Ishikawa (cell line): Measurements from ENCODE around the gene SRP14.

ENCODE experiments used
- CEBPB ChIP-seq: IDR thresholded peaks from 2 replicates; pipeline ENCODE4 v1.6.1; 2012
- CREB1 ChIP-seq: IDR thresholded peaks from 2 replicates; pipeline ENCODE4 v1.6.1; 2012; ENCODE audit warnings: low read depth
- EGR1 ChIP-seq: IDR thresholded peaks from 2 replicates; pipeline ENCODE4 v1.6.1; 2012
- EP300 ChIP-seq: IDR thresholded peaks from 2 replicates; pipeline ENCODE4 v1.6.1; 2012; ENCODE audit warnings: borderline replicate concordance
- FOXM1 ChIP-seq: IDR thresholded peaks from 2 replicates; pipeline ENCODE4 v1.6.1; 2012; ENCODE audit warnings: low read depth, borderline replicate concordance
- NFIC ChIP-seq: IDR thresholded peaks from 2 replicates; pipeline ENCODE4 v1.6.1; 2012
- RAD21 ChIP-seq: IDR thresholded peaks from 2 replicates; pipeline ENCODE4 v1.6.1; 2012; ENCODE audit warnings: low read depth
- TAF1 ChIP-seq: IDR thresholded peaks from 2 replicates; pipeline ENCODE4 v1.6.1; 2012; ENCODE audit warnings: low read depth, mild to moderate bottlenecking
- TCF12 ChIP-seq: IDR thresholded peaks from 2 replicates; pipeline ENCODE4 v1.6.1; 2012; ENCODE audit warnings: low read depth
- TEAD4 ChIP-seq: IDR thresholded peaks from 2 replicates; pipeline ENCODE4 v1.6.1; 2012
- YY1 ChIP-seq: IDR thresholded peaks from 2 replicates; pipeline ENCODE4 v1.6.1; 2012; ENCODE audit warnings: low read depth
- ZBTB7A ChIP-seq: IDR thresholded peaks from 2 replicates; pipeline ENCODE4 v1.6.1; 2012; ENCODE audit warnings: low read depth
- TF ChIP-seq, protein P1 (sequence below): IDR thresholded peaks from 2 replicates; pipeline ENCODE4 v1.6.1; 2012
- TF ChIP-seq, protein P2 (sequence below): IDR thresholded peaks from 2 replicates; pipeline ENCODE4 v1.6.1; 2012; ENCODE audit warnings: low read depth, mild to moderate bottlenecking
- TF ChIP-seq, protein P3 (sequence below): IDR thresholded peaks from 2 replicates; pipeline ENCODE4 v1.6.1; 2012

The SRP14 gene

DNA sequence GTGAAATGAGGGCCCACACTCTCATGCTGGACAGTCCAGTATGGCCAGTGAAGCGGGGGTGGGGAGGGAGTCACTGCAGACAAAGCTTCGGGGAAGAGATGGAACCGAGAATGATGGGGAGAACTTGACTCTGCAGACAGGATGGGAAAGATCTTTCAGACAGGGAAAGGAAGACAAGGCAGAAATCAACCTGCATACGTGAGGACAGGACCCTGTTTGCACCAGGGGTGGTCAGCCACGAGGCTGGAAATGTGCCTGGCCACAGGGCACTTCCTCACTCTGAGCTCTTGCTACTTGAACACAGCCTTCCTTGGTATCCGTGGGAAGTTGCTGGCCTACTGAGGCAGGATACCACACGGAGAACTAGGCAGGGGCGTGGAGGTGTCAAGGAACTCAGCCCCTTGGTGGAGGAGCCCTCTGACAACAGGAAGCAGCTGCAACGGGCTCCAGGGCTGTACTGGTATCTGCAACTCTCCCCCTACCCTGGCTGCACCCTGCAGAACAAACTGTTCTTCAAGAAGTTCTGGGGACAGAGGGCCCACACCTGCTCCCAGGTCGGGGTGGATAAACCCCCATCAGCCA, 9.3 kb upstream of the SRP14 start:
- TF ChIP-seq EP300 = no peak

DNA sequence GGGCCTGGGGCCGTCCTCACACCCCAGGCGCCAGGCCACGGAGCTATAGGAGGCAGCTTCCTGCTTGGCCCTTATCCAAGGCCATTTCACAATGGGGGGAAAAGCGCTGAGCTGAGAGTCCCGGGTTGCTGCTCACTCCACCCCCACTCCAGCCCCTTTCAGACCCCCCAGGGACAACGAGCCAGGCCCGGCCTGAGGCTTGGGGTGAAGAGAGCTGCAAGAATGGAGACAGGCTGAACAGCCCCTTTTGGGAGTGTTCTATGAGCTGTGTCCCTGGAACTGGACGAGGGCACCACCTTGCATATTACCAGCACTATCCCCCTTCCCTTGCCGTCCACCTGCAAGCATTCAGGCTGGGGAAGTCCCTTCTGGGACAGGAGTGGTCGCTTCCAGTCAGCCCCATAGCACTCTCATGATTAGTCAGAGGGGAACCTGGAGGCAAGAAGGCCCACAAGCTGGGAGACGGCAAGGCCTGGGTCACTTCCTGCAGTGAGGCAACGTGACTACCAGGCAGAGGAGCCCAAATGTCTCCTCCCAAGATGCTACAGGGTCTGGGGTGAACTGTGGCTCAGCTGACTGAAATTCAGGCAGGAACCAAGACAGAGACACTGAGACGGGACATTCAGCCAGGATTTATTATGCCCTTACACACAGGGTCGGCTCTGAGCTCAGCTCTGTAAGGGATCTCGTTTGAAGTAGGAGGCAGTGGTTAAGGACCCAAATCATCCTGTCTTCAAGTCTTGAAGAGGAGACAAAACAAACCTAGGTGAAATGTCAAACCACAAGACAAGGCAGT, 8.6 kb upstream of the SRP14 start:
- TF ChIP-seq ZBTB7A = no peak
- TF ChIP-seq, protein P1, sequence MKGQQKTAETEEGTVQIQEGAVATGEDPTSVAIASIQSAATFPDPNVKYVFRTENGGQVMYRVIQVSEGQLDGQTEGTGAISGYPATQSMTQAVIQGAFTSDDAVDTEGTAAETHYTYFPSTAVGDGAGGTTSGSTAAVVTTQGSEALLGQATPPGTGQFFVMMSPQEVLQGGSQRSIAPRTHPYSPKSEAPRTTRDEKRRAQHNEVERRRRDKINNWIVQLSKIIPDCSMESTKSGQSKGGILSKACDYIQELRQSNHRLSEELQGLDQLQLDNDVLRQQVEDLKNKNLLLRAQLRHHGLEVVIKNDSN = no peak
- no peak for TF ChIP-seq EGR1
- peak; percentile 80 for TF ChIP-seq CEBPB
- TF ChIP-seq TCF12 = peak; percentile 17; the same call in 1 of the 2 replicates
- peak; percentile 86 for TF ChIP-seq NFIC
- no peak for TF ChIP-seq CREB1
- peak; percentile 25; the same call in 1 of the 2 replicates for TF ChIP-seq EP300

DNA sequence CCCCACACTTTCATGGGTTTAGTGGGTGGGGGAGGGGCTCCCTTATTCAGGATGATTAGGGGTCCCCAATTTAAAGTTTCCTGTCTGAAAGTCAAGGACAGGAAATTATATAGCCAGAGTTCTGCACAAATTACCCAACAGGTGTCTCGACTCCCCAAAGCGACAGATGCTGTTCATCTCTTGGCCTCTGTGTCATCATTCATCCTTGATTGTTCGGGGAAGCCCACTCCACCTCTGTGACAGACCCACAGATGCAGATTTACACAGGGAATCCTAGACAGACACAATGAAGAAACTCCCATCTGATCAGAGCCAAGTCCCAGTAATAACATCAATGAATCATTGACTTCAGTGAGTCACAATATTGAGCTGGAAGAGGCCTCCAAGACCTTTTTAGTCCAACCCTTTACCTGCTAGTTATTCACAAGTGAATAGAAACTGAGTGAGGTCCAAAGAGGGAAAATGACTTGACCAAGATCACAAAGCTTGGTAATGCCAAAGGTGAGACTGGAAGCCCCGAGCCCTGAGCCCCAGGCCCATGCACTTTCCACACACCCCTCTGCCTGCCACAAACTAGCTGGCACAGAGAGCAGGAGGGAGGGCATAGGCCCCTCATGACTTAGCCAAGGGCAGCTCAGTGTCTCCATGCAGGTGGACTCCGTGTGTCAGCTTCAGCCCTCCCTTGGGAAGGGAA, 7.9 kb upstream of the SRP14 start:
- TF ChIP-seq YY1 (no peak), FOXM1 (no peak), ZBTB7A (no peak), CREB1 (no peak), TCF12 (no peak), TAF1 (no peak), CEBPB (no peak), RAD21 (no peak)
- TF ChIP-seq, protein P1 = no peak
- TF ChIP-seq, protein P2, sequence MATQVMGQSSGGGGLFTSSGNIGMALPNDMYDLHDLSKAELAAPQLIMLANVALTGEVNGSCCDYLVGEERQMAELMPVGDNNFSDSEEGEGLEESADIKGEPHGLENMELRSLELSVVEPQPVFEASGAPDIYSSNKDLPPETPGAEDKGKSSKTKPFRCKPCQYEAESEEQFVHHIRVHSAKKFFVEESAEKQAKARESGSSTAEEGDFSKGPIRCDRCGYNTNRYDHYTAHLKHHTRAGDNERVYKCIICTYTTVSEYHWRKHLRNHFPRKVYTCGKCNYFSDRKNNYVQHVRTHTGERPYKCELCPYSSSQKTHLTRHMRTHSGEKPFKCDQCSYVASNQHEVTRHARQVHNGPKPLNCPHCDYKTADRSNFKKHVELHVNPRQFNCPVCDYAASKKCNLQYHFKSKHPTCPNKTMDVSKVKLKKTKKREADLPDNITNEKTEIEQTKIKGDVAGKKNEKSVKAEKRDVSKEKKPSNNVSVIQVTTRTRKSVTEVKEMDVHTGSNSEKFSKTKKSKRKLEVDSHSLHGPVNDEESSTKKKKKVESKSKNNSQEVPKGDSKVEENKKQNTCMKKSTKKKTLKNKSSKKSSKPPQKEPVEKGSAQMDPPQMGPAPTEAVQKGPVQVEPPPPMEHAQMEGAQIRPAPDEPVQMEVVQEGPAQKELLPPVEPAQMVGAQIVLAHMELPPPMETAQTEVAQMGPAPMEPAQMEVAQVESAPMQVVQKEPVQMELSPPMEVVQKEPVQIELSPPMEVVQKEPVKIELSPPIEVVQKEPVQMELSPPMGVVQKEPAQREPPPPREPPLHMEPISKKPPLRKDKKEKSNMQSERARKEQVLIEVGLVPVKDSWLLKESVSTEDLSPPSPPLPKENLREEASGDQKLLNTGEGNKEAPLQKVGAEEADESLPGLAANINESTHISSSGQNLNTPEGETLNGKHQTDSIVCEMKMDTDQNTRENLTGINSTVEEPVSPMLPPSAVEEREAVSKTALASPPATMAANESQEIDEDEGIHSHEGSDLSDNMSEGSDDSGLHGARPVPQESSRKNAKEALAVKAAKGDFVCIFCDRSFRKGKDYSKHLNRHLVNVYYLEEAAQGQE = no peak

DNA sequence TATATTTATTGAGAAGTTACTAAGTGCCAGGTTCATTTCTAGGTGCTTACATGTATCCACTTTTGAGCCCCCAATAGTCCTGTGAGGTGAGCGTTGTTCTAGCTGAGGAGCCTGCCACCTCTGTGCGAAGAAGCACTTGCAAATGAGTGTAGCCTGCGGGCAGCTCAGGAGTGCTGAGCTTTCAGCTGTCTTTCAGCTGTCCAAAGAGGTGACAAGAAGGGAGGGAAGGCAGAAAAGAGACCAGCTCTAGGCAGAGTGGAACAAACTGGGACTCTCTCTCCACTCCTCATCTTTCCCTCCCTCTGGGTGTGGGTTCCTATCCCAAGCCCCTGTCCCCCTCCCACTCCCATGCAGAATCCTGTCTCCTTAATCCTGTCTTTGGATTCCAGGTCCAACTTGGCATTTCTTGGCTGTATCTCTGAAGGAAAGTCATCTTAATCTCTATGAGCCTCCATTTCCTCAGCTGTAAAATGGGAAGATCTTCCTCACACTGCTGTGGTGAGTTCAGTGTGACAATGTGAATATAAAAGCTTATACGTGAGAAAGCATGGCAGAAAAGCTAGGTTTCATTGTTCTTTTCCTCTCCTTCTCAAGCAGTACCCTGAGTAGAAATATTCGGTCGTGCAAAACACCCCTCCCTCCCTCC, 6.7 kb upstream of the SRP14 start:
- TF ChIP-seq, protein P2 = no peak
- TF ChIP-seq, protein P3, sequence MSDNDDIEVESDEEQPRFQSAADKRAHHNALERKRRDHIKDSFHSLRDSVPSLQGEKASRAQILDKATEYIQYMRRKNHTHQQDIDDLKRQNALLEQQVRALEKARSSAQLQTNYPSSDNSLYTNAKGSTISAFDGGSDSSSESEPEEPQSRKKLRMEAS = no peak
- TF ChIP-seq TAF1 = no peak
- TF ChIP-seq CREB1 = no peak
- TF ChIP-seq YY1 = no peak
- TF ChIP-seq TEAD4 = no peak
- no peak for TF ChIP-seq EP300
- no peak for TF ChIP-seq EGR1
- no peak for TF ChIP-seq ZBTB7A
- TF ChIP-seq NFIC = no peak
- TF ChIP-seq FOXM1 = no peak
- TF ChIP-seq, protein P1 = no peak
- TF ChIP-seq TCF12 = no peak
- no peak for TF ChIP-seq CEBPB
- no peak for TF ChIP-seq RAD21
